GM19043 (cell line): ENCODE measurements around the gene DPF1.

Experiments used
- ATAC-seq: cut with Tn5 transposase; IDR thresholded peaks from one replicate; pipeline ENCODE4 v1.9.1; 2021; ENCODE audit warnings: low read depth; ENCODE audit not compliant: unreplicated experiment

DPF1 gene

GRCh38 chr19:38221919-38222830 is 1.8 kb downstream of the DPF1 start:
- no peak for ATAC-seq

- no peak for ATAC-seq
Observed at GRCh38 chr19:38221421-38221820, 2.6 kb downstream of the DPF1 start.

- ATAC-seq: no peak
Observed at GRCh38 chr19:38219221-38219620, 4.8 kb downstream of the DPF1 start.

- no peak for ATAC-seq
Observed at GRCh38 chr19:38218204-38218603, 5.8 kb downstream of the DPF1 start.

- ATAC-seq: no peak
Observed at GRCh38 chr19:38216785-38217641, 7.0 kb downstream of the DPF1 start.

- ATAC-seq: no peak
Observed at GRCh38 chr19:38213911-38214625, 10.0 kb downstream of the DPF1 start.

GRCh38 chr19:38213469-38213868 is 10.6 kb downstream of the DPF1 start:
- no peak for ATAC-seq

GRCh38 chr19:38211766-38212165 is 12.3 kb downstream of the DPF1 start:
- ATAC-seq: no peak

GRCh38 chr19:38211151-38211591 is 12.9 kb downstream of the DPF1 start:
- no peak for ATAC-seq

- ATAC-seq: no peak
Observed at GRCh38 chr19:38210458-38210987, 13.5 kb downstream of the DPF1 start.

- ATAC-seq: no peak
Observed at GRCh38 chr19:38209671-38210457, 14.2 kb downstream of the DPF1 start.

- no peak for ATAC-seq
Observed at GRCh38 chr19:38209152-38209551, 14.9 kb downstream of the DPF1 start.

- ATAC-seq: no peak
Observed at GRCh38 chr19:38208571-38208970, 15.5 kb downstream of the DPF1 start.

- no peak for ATAC-seq
Observed at GRCh38 chr19:38207543-38207942, 16.5 kb downstream of the DPF1 start.

- no peak for ATAC-seq
Observed at GRCh38 chr19:38206928-38207327, 17.1 kb downstream of the DPF1 start.

- no peak for ATAC-seq
Observed at GRCh38 chr19:38206006-38206745, 17.8 kb downstream of the DPF1 start.

- no peak for ATAC-seq
Observed at GRCh38 chr19:38204728-38205127, 19.3 kb downstream of the DPF1 start.

GRCh38 chr19:38204096-38204495 is 19.9 kb downstream of the DPF1 start:
- ATAC-seq: no peak

GRCh38 chr19:38203197-38203596 is 20.8 kb downstream of the DPF1 start:
- ATAC-seq: no peak
